GM21576 (cell line): ENCODE results near the gene ZNF701.

ENCODE experiments used
- ATAC-seq: cut with Tn5 transposase; IDR thresholded peaks from one replicate; pipeline ENCODE4 v1.9.1; 2021; ENCODE audit warnings: mild to moderate bottlenecking, moderate library complexity; ENCODE audit not compliant: unreplicated experiment

ZNF701 gene

GRCh38 chr19:52635786-52636570 lies 65.9 kb downstream of the ZNF701 start:
- no peak for ATAC-seq
